Natural killer cell (primary cell): Measurements from ENCODE around the gene DUSP5. TPM values are rescaled to one million over a fixed set of nuclear protein-coding genes. Genes with fewer than 3 reads are reported as not detected.

Experiments used
- ATAC-seq, 3 donors: fragments of 150-1000 bp in 2 of 3; fragments of 200-7000 bp in 1 of 3; cut with Tn5 transposase; 1 replicate in 1 of 3; 2 replicates in 2 of 3; pipeline ENCODE4 v1.10.0; 2021; ENCODE audit warnings: mild to moderate bottlenecking in 2 of 3, moderate library complexity in 2 of 3
- DNase-seq, 2 donors: peaks; one replicate each; pipeline versions ENCODE4 v3.0.0 to v3.0.0-alpha.2; 2013 to 2021; ENCODE audit warnings: mixed read lengths in 1 of 2
- H3K27ac ChIP-seq: one replicate; pipeline ENCODE4 v1.5.1; 2013; ENCODE audit warnings: mild to moderate bottlenecking, low read length
- H3K27me3 ChIP-seq: one replicate; pipeline ENCODE4 v1.6.1; 2013; ENCODE audit warnings: low read length; ENCODE audit not compliant: control insufficient read depth, insufficient read depth
- H3K36me3 ChIP-seq: one replicate; pipeline ENCODE4 v1.6.1; 2013; ENCODE audit warnings: low read length; ENCODE audit not compliant: control insufficient read depth, insufficient read depth
- H3K4me1 ChIP-seq: one replicate; pipeline ENCODE4 v1.6.1; 2013; ENCODE audit warnings: low read length; ENCODE audit not compliant: control insufficient read depth, insufficient read depth
- H3K4me3 ChIP-seq: one replicate; pipeline ENCODE4 v1.5.1; 2013; ENCODE audit warnings: low read length
- H3K9me3 ChIP-seq: one replicate; pipeline ENCODE4 v1.6.1; 2013; ENCODE audit warnings: low read length; ENCODE audit not compliant: control insufficient read depth, insufficient read depth
- H3K27ac Mint-ChIP-seq, 2 donors: one replicate each; pipeline ENCODE4 v1.8.0; 2022; ENCODE audit warnings: mild to moderate bottlenecking in 2 of 2, mixed read lengths in 2 of 2, moderate library complexity in 1 of 2
- H3K27me3 Mint-ChIP-seq, 2 donors: one replicate each; pipeline ENCODE4 v1.8.0; 2022; ENCODE audit warnings: low read depth in 2 of 2, mixed read lengths in 2 of 2
- H3K36me3 Mint-ChIP-seq: one replicate; pipeline ENCODE4 v1.8.0; 2022; ENCODE audit warnings: mixed read lengths
- H3K4me1 Mint-ChIP-seq, 2 donors: one replicate each; pipeline ENCODE4 v1.8.0; 2022; ENCODE audit warnings: mixed read lengths in 2 of 2
- H3K4me3 Mint-ChIP-seq: one replicate; pipeline ENCODE4 v1.8.0; 2022; ENCODE audit warnings: mild to moderate bottlenecking, moderate library complexity, mixed read lengths
- H3K9me3 Mint-ChIP-seq, 2 donors: one replicate each; pipeline ENCODE4 v1.8.0; 2022; ENCODE audit warnings: mixed read lengths in 2 of 2
- WGBS: methylation state at CpG from one replicate; pipeline ENCODE4 v1.1.7; 2013; ENCODE audit warnings: missing lambda C conversion rate; ENCODE audit not compliant: insufficient coverage; 5-methylcytosine and 5-hydroxymethylcytosine counted together
- intact Hi-C: fragments of 100-400 bp; cut with micrococcal nuclease; formaldehyde crosslinking; loops from one replicate; pipeline ENCODE4 v1.14.2; 2022
- total RNA-seq, 4 donors: library from RNA; stranded (reverse); fragments of 120-200 nt in 1 of 4; gene quantifications; one replicate each; pipeline versions ENCODE4 v1.2.3 to v1.2.4, GENCODE V29; 2013 to 2022
- TF ChIP-seq, protein P1 (sequence below): fragments of 200-600 bp; IDR thresholded peaks from one replicate; pipeline ENCODE4 v1.8.0; 2022; ENCODE audit warnings: antibody characterized with exemption

Gene DUSP5
- total RNA-seq, 3 donors from 2014 or later (not counting 1 experiment from before 2014, with no cell fraction given) = 56.3 to 98.9 (median 69.6) TPM

- no peaks in the 10 kb centered on the region for H3K9me3 ChIP-seq
- no peak for DNase-seq
- H3K4me3 ChIP-seq = no peak overlapping the region
- Mint-ChIP-seq H3K36me3 (no peaks in the 10 kb centered on the region), H3K27ac (no peak overlapping the region), H3K4me3 (no peak overlapping the region), H3K27me3 (no peaks in the 10 kb centered on the region), H3K9me3 (no peaks in the 10 kb centered on the region), H3K4me1 (peaks cover 10 to 31% of the 10 kb centered on the region in 2 donors)
- H3K27ac ChIP-seq = no peak overlapping the region
- intact Hi-C loops = no loop called here
- ATAC-seq = no peak
- peaks cover 2% of the 10 kb centered on the region for H3K4me1 ChIP-seq
- H3K36me3 ChIP-seq = no peaks in the 10 kb centered on the region
- 98% methylated on average over 4 of the region's 4 CpGs for whole genome bisulfite sequencing
- H3K27me3 ChIP-seq = no peaks in the 10 kb centered on the region
- TF ChIP-seq, protein P1, sequence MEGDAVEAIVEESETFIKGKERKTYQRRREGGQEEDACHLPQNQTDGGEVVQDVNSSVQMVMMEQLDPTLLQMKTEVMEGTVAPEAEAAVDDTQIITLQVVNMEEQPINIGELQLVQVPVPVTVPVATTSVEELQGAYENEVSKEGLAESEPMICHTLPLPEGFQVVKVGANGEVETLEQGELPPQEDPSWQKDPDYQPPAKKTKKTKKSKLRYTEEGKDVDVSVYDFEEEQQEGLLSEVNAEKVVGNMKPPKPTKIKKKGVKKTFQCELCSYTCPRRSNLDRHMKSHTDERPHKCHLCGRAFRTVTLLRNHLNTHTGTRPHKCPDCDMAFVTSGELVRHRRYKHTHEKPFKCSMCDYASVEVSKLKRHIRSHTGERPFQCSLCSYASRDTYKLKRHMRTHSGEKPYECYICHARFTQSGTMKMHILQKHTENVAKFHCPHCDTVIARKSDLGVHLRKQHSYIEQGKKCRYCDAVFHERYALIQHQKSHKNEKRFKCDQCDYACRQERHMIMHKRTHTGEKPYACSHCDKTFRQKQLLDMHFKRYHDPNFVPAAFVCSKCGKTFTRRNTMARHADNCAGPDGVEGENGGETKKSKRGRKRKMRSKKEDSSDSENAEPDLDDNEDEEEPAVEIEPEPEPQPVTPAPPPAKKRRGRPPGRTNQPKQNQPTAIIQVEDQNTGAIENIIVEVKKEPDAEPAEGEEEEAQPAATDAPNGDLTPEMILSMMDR = no peak
Measured at GRCh38 chr10:110490640-110491039, 7.1 kb upstream of the DUSP5 start.

DNA sequence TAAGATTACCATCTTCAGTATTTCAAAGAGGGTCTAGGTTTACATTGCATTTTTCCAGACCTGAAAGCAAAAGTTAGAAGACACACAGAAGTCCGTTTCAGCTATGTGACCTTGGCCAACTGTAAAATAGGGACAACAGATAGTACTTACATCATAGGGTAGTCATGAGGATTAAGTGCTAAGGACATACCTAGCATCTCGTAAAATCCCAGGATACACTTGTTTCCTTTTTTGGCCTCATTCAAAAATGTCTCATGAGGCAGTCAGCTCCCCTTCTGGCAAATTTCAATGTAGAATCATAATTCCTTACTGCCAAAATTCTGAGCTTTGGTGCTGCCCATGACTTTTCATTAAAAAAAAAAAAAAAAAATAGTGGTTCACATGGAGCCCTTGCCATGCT, 6.4 kb upstream of the DUSP5 start:
- Mint-ChIP-seq H3K36me3 (no peaks in the 10 kb centered on the region), H3K27ac (no peak overlapping the region), H3K9me3 (no peaks in the 10 kb centered on the region), H3K4me1 (peaks cover 17 to 38% of the 10 kb centered on the region in 2 donors), H3K27me3 (no peaks in the 10 kb centered on the region), H3K4me3 (no peak overlapping the region)
- WGBS = 100% methylated on average over 2 of the region's 2 CpGs
- no peaks in the 10 kb centered on the region for H3K27me3 ChIP-seq
- intact Hi-C loops = no loop called here
- H3K9me3 ChIP-seq = no peaks in the 10 kb centered on the region
- TF ChIP-seq, protein P1 = no peak
- ATAC-seq = no peak
- H3K4me3 ChIP-seq = no peak overlapping the region
- H3K27ac ChIP-seq = no peak overlapping the region
- no peaks in the 10 kb centered on the region for H3K36me3 ChIP-seq
- H3K4me1 ChIP-seq = peaks cover 9% of the 10 kb centered on the region
- DNase-seq = no peak

DNA sequence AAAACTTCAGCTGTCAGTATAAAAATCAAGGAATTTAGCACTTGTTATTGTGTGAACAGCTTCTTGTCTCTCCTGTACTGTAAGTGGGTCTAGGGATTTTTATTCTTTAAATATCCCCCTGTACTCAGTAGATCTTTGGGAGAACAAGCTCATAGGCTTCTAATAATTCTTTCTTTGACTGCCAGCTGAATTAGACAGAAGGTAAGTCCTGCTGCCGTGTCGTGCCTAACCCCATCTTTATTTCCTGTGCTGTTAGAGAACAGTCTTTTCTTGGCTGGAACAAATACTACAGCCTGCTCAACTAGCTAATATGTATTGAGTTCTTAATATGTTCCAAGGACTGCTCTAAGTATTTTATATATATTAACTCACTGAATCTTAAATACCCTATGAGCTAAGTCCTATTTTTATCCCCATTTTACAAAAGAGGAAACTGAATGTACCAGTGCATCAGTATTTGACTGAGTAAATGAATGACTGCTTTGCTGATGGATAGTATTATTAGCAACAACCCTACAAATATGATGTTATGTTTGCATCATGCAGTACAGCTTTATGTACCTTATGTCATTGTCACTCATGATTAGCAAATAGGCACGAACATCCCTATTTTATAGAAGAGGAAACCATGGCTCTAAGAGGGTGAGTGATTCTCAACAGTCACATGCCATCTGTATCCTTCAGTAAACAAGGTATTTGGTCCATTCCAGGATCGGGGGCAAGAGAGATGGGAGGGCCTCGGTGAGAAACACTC, 5.5 kb upstream of the DUSP5 start:
- Histone ChIP-seq H3K9me3 (no peaks in the 10 kb centered on the region), H3K4me3 (no peak overlapping the region), H3K27me3 (no peaks in the 10 kb centered on the region), H3K4me1 (peaks cover 18% of the 10 kb centered on the region), H3K36me3 (no peaks in the 10 kb centered on the region), H3K27ac (no peak overlapping the region)
- ATAC-seq = no peak
- TF ChIP-seq, protein P1 = no peak
- no peaks in the 10 kb centered on the region for H3K36me3 Mint-ChIP-seq
- intact Hi-C loops = no loop called here
- no peaks in the 10 kb centered on the region for H3K9me3 Mint-ChIP-seq
- H3K4me3 Mint-ChIP-seq = no peak overlapping the region
- no peaks in the 10 kb centered on the region for H3K27me3 Mint-ChIP-seq
- H3K4me1 Mint-ChIP-seq = peaks cover 26 to 47% of the 10 kb centered on the region in 2 donors
- WGBS = 58% methylated on average over 3 of the region's 5 CpGs
- DNase-seq = no peak
- peak overlapping the region in 1 of 2 donors; percentile 59 for H3K27ac Mint-ChIP-seq
